GM21619 (cell line): ENCODE measurements around the gene ASB18.

Experiments used
- ATAC-seq: cut with Tn5 transposase; IDR thresholded peaks from one replicate; pipeline ENCODE4 v1.9.1; 2021; ENCODE audit not compliant: unreplicated experiment

Gene ASB18

DNA sequence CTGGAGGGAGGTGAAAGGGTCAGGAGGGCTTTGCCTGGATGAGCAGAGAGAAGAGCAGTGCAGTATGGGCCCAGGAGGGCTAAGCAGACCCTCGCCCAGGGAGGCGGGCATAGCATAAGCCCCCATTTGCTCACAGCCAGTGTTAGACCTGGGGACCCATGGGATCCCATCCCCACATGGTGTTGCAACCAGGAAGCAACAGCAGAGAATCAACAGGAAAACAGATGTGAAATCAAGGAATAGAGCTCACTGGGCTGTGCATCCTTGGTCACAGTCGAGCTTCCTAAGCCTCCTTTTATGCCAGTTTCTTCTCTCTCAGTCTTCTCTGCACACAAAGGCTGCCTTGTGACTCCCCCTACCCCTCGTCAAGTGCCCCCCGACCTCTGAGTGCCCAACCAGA is 19.9 kb downstream of the ASB18 start:
- no peak for ATAC-seq

DNA sequence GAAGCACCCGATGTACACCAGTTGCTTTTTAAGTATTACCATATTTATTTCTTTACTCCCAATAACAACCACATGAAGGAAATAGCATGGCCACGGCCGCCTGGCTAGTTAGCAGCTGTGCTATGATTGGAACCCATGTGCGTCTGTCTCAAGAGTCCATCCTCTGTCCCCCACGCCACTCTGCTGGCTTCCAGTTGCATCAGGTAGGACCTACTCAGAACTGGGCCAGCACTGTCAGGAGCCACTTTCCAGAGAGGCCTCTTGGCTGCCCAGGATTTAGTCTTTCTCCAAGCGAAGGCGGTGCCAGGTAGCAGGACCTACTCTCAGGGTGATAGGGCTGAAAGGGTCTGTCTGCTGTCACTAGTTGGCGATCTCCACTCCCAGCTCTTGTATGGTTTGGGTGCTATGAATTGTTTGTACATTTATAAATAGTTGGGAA is 22.1 kb downstream of the ASB18 start:
- no peak for ATAC-seq

DNA sequence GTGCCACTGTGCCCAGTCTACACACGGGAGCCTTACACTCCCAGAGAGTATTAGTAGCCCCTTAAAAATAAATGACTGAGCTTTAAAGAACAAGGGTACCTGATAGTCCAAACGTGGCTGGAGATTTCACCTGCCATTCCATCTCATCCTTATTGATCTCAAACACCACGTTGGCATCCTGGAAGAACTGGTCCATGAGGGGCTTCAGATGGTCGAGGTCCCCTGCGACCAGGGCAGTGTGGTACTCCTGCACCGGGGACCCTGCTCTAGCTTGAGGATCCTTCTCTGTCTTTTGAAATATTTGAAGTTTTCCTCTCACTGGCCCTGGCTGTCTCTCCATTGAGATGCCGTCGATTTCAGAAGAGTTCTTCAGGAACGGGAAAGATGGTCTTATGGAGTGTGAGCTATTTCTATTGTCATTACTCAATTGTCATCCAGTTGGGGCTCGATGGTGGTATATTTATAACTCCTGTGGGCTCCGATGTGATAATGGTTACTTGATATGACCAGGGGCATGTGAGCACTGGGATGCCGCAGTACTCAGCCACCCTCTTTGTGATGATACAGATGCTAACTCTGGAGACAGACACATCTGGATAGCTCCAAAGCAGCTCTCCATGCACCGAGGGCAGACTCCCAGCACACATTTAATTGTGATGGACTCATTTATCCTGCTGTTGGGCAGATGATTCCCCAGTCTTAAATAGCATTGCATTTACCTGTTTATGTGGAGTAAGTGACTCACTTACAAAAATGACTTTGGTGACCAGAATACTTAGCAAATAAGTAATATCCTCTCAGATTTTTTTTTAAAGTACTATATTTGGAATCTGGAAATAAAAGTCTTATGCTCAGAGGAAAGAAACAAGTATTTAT is 22.8 kb downstream of the ASB18 start:
- ATAC-seq: no peak

DNA sequence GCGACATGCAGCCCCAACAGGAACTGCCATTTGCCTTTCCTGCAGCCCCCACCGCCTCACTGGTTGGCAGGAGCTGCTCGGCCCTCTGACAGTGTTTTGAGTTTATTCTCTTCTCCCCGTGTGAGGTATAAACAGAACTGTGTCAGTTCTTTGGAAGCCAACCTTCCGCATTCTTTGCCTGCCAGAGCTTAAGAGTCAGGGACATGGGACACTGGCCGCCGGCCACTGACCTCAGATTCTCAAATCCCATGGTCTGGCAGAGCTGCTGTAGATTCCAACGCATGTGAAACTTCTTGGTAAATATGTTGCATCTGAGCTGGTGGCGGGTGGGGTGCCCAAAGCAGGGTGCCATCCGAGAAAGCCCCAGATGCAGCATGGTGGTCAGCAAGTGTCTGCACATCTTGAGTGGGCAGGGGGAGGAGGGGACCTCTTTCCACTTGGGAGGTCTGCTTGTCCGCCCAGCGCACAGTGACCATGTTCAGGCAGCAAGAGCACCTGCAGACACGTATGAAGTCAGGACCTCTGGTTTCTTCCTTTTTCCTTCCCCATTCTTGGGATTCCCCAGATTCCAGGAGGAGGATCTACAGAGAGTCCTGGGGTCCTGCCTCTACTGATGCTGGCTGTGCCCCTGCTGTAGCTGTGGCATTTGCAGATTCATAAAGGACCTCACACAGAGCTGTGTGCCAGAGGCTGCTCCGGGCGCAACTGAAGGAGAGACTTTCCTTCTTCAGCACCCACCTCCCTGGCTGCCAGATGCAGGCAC is 23.8 kb downstream of the ASB18 start:
- ATAC-seq: no peak

DNA sequence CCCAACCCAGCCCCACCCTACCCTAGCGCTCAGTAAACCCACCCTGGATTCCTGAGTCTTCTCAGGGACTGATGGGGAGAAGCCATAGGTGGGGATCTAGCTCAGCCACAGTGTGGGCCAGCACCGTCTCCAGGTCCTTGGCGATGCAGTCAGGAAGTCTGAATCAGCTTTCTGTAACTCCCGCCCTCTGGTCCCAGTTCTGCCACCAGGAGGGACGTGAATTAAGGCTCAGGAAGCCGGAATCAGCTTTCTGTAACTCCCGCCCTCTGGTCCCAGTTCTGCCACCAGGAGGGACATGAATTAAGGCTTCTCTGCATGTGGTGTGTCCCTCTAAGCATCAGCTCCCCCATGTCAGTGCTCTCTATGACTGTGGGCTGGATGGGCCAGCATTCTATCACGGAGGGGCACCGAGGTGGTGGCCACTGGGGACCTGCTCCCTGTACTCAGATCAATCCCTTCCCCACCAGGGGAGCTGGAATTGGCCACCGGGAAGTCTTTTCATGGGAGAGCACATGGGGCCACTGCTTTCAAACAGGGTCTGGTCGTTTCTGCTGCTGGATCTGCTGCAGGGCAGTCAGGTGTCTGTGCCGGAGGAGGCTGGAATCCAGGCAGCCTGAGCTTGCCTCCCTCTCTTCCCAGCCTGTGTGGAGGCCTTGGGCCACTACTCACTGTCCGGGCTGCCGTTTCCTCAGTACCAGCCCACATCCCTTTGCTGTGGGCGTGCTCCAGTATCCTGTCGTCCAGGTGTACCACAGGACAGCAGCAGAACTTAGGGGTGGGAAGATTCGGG is 24.7 kb downstream of the ASB18 start:
- ATAC-seq: no peak

DNA sequence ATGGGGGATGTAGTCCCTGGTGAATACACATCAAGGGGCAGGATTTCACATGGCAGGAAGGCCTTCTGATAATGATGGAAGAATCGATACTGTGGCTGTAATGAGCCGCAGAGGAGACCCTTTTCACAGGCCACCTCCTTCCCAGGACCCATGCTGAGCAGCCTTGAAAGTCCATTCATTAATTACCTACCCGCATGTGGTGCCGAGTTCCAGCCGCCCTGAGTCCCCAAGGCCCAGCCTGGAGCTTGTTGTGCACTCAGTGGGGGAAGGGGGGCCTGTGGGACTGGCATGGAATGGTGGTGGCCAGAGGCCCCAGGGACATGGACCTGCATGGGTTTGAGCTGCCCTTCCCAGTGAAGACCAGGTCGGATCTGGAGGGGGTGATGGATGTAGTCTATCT is 25.5 kb downstream of the ASB18 start:
- no peak for ATAC-seq

DNA sequence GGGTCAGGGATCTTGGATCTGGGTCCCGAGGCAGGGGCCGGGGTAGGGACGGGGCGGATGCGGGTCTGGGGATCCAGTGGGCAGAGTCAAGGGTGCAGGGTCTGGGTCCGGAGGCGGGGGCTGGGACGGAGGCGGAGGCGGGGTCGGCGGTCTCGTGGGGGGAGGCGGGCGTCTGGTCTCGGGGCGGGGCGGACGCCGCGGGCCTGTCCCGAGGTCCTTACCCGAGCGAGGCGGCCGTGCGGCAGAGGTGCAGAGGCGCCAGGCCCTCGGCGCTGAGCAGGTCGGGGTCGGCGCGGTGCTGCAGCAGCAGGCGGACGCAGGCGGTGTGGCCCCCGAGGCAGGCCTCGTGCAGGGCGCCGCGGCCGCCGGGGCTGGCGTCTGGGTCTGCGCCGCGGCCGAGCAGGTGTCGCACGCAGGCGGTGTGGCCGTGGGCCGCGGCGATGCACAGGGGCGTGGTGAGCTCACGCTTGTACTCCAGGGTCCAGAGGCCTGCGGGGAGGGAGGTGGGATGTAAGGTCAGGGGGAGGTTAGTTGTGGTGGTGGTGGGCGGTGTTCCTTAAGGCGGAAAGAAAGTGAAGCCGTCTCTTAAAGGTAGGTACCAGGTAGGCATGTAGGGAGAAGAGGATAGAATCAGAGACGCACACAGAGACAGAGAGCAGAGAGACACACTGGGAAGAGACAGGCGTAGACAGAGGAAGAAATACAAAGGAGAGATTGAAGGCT is 26.6 kb downstream of the ASB18 start:
- no peak for ATAC-seq

DNA sequence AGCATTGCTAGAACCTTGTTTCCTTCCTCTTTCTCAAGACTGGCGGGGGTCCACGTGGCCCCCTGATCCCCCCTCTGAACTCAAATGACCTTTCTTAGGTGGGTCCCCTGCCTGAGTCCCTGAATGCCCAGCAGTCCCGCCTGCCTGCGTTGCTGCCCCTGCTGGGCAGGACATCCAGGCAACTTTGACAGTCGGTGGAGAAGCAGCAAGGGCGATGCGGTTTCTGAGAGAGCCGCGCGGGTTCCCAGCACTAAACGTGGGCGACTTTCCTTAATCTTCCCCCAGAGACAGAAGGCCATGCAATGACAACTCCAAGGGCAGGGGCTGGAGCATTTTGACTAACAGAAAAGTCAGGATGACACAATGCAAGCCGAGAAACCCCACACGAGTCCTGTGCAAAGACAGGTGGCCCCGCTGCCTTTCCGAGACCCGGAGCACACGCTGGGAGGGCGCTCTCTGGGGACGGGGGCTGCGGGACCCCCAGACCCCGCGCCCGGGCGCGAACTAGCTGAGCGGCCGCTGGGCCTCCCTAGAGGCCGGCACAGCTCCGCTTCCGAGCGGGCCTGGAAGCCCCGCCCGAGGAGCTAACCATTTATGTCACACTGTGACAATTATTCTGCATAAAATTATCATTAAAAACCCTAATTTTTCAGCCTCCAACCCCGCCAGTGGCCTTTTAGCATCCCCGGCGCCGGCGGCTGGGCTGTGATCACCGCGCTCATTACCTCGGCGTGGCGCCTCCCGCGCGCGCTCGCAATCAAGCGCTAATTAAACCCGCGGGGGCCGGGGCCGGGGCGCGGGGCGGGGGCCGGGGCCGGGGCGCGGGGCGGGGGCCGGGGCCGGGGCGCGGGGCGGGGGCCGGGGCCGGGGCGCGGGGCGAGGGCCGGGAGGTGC is 27.4 kb downstream of the ASB18 start:
- no peak for ATAC-seq

DNA sequence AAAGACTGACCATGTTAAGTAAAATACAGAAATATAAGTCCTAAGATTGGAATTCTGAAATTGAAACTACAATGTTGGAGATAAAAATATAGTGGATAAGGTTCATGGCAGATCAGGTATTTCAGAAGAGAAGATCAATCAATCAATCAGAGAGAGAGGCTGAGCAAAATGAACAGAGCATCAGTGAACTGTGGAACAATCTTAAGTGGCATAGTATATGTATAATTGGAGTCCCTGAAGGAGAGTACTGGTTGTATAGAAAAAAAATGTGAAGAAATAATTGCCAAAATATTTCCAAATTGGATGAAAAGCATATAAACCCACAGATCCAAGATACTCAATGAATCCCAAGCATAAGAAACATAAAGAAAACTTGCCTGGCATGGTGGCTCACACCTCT is 35.0 kb downstream of the ASB18 start:
- no peak for ATAC-seq

DNA sequence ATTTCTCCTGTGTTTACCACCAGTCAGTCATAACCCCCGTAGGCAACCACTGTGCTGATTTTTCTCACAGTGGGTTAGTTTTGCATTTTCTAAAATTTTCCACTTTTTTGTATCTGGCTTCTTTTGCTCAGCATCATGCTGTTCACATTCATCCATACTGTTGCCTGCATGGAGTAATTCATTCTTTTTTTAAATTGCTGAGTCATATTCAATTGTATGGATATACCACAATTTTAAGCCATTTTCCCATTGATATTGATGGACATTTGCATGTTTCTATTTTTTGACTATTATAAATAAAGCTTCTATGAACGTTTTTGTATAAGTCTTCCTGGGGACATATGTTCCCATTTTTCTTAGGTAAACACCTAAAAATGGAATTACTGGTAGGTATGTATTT is 40.5 kb downstream of the ASB18 start:
- no peak for ATAC-seq

DNA sequence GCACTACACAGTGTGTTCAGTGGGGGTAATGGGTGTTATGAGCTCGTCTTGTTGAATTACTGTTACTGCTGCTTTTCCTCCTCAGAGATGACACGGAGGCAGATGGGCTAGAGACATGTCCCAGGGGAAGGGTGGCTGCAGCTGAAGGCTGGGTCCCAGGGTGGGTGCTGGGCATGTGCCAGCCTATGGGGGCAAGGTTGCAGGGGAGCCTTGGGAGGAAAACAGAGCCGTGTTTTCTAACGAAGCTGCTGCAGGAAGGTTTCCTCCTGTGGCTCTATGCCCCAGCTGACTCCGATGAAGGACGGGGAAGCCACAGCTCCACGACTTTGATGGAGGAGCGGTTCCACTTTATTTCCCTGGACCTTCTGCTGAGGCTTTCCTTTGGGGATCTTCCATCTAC is 42.4 kb downstream of the ASB18 start:
- no peak for ATAC-seq

DNA sequence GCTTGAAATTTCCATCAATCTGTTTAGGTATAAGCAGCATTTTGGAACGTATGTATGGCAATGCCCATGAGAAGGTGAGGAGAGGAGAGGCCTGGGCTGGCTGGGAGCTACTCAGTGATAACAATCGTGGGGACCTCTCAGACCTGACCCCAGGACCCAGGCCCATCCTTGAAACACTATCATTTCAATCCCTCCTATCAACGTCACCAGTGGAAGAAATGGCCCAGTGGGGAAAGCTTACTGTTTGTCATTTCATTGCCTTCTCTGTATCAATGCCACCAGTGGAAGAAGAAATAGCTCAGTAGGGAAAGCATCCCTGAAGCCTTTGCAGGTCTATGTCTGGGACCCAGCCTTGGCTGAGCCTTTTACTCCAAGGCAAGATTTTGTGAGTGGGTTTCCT is 44.8 kb downstream of the ASB18 start:
- ATAC-seq: no peak

DNA sequence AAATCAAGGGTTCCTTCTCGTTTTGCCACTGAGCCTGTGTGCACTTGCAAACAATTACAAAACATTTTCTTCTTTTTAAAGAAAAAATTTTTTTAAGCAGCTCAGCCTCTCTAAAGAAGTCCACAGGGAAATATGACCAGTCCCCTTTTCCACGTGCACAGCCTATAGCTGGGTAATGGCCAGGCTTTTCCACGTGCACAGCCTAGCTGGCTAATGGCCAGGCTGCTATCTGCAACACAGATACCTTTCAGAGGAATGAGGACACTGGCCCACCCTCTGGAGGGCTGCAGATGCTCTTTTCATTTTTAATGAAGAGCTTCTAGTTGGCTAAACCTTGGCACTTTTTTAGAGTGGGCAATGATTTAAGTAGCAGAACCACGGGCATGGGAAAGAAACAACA is 46.3 kb downstream of the ASB18 start:
- no peak for ATAC-seq

DNA sequence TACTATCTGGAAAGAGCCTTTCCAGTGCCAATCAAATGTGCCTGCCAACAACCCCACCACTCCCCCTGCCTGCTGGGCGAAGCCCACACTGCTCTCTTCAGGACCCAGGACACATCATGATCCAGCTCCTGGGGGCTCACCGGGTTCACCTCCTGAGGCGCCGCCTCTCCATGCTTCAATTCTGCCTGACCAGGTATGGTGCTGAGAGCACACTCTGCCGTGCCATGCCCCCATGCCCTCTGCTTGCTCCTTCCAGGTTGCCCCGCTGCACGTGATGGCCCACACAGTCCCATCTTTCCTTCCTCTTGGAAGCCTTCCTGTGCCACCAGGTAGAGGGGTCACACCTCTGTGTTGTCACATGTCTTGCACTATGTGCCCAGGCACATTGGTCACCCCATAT is 47.5 kb downstream of the ASB18 start:
- ATAC-seq: no peak

DNA sequence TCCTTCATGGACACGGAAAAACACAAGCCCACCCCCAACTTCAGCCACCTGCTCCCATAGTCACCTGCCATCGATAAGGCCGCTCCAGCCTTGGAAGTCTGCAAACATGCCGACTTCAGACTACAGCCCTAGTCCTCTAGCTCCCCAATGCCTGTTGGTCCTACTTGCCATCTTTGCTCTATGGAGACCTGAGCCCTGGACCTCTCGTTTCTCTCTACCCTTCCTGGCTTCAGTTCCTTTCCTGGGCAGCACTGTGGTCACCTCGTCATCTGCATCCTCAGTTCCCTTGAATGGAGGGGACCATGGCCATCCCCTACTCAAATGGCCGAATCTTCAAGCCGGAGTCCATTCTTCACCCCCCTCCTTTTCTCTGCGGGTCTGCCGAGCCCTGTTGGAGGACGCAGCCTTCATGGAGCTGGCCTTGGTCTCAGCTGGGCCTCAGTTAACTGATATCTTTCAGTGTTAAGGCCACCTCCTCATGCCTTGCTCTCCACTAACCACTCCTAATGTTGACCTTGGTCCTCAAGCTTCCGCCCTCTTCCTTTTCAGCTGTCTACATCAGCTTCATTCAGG is 48.4 kb downstream of the ASB18 start:
- ATAC-seq: no peak

DNA sequence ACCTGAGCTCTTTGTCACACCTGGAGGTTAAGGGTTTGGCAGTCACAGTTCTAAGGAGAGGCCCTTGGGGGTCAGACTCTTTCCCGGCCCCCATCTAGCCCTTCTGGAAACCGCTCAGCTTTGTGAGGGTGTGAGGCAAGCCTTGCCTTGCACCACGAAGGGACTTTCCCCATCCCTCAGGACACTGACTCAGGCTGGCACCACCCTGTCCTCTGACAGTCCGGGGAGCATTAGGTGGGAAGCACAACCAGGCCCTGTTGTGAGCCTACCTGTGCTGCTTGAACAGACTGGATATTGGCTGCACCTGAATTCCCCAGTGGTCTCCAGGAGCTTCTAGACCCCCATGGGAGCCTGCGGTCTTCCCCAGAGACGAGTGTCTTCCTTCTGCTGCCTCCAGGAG is 49.0 kb downstream of the ASB18 start:
- ATAC-seq: no peak

DNA sequence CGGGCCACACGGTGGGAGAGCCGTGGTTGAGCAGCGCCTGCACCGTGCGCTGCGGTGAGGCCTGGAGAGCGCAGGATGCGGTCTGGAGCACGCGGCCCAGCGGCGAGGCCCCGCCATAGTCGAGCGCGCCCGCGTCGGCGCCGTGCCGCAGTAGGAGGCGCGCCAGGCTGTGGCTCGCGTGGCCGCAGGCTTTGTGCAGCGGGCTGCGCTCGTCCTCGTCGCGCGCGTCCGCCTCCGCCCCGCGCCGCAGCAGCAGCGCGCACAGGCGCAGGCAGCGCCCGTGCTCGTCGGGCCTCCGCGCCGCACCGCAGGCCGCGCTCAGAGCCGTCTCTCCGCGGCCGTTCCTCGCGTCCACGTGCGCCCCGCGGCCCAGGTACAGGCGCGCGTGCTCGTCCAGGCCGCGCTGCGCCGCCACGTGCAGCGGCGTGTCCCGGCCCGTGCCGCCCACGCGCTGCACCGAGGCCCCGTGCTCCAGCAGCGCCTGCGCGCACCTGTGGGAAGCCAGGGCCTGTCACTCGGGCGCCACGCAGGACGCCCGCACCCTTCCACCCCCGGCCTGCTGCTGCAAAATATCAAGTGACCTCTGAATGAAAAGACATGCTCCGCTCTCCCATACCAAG is 49.7 kb downstream of the ASB18 start:
- no peak for ATAC-seq

DNA sequence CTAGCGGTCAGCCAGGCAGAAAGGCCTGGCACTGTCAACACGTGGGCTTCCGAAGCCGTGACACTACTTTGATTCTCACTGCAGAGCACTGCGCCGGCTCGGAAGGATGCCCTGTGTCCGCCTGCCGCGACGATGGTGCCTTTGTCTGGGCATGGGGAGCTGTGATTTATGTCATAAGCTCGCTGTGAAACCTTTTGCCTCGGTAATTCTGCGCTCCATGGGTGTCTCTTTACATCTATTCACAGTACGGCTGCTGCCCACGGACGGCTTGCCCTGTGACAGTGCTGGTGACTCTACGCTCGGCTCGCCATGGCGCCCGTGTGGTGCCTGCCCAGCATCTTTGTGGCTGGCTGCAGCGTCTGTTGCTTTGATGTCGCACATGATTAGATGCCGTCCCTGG is 52.9 kb downstream of the ASB18 start:
- ATAC-seq: no peak

DNA sequence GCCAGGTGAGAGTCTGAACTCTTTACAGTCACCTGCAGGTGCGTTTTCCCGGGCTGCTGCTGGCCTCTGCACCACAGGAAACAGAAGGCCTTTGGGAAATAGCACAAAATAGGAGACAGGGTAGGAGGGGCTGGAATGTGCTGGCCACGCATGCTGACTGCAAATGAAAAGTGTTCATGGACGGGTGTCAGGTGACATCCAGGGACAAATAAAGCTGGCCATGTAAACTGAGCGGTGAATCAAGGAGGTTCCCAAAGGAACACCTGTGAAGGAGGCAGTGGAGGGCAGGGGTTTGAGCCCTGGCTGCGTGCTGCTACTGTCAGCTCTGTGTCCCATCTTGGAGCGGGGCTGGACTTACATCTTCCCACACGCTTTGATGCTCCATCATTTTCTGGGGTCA is 53.7 kb downstream of the ASB18 start:
- ATAC-seq: no peak
